Astrocyte (in vitro differentiated cells and primary cell): Measurements from ENCODE around the gene KCNMA1. TPM values are rescaled to one million over a fixed set of nuclear protein-coding genes. Genes with fewer than 3 reads are reported as not detected.

Experiments
- DNase-seq: peaks from one replicate; pipeline ENCODE4 v3.0.0-alpha.2; 2010; ENCODE audit warnings: low read depth
- FAIRE-seq: peaks from 2 replicates; lab custom pipeline; 2011; peaks lifted over from hg19 to GRCh38; lab: Jason Lieb, UNC
- H2AFZ ChIP-seq: 2 replicates; pipeline ENCODE4 v1.6.0; 2012; ENCODE audit warnings: low read depth, low read length, inconsistent platforms
- H3K27ac ChIP-seq: 2 replicates; pipeline ENCODE4 v1.5.1; 2011; ENCODE audit warnings: low read depth, low read length, inconsistent platforms
- H3K27me3 ChIP-seq: 2 replicates; pipeline ENCODE4 v1.6.0; 2011; ENCODE audit warnings: low read length, inconsistent platforms; ENCODE audit not compliant: insufficient read depth
- H3K36me3 ChIP-seq: 2 replicates; pipeline ENCODE4 v1.5.1; 2011; ENCODE audit warnings: low read length, inconsistent platforms; ENCODE audit not compliant: insufficient read depth
- H3K4me1 ChIP-seq: 2 replicates; pipeline ENCODE4 v1.5.1; 2011; ENCODE audit warnings: low read length, inconsistent platforms; ENCODE audit not compliant: insufficient read depth
- H3K4me2 ChIP-seq: 2 replicates; pipeline ENCODE4 v1.6.0; 2012; ENCODE audit warnings: low read length, inconsistent platforms
- H3K4me3 ChIP-seq: 2 replicates; pipeline ENCODE4 v1.5.1; 2011; ENCODE audit warnings: low read depth, mild to moderate bottlenecking, low read length, inconsistent platforms; ENCODE audit not compliant: insufficient read depth
- H3K79me2 ChIP-seq: 2 replicates; pipeline ENCODE4 v1.6.0; 2012; ENCODE audit warnings: mild to moderate bottlenecking, low read length, inconsistent platforms; ENCODE audit not compliant: insufficient read depth
- H3K9ac ChIP-seq: 2 replicates; pipeline ENCODE4 v1.6.0; 2012; ENCODE audit warnings: mild to moderate bottlenecking, low read length, inconsistent platforms
- H3K9me3 ChIP-seq: 2 replicates; pipeline ENCODE4 v1.5.1; 2012; ENCODE audit warnings: low read depth, mild to moderate bottlenecking, low read length, inconsistent platforms; ENCODE audit not compliant: insufficient read depth
- H4K20me1 ChIP-seq: 2 replicates; pipeline ENCODE4 v1.6.0; 2012; ENCODE audit warnings: low read length, inconsistent platforms; ENCODE audit not compliant: insufficient read depth
- H3K27ac Mint-ChIP-seq: one replicate; pipeline ENCODE4 v1.8.0; 2021; ENCODE audit warnings: mild to moderate bottlenecking, mixed read lengths; ENCODE audit not compliant: unreplicated experiment
- H3K27me3 Mint-ChIP-seq: one replicate; pipeline ENCODE4 v1.8.0; 2021; ENCODE audit warnings: low read depth, mixed read lengths; ENCODE audit not compliant: unreplicated experiment
- H3K36me3 Mint-ChIP-seq: one replicate; pipeline ENCODE4 v1.8.0; 2021; ENCODE audit warnings: low read depth, mixed read lengths; ENCODE audit not compliant: unreplicated experiment
- H3K4me1 Mint-ChIP-seq: one replicate; pipeline ENCODE4 v1.8.0; 2021; ENCODE audit warnings: low read depth, mixed read lengths; ENCODE audit not compliant: unreplicated experiment
- H3K4me3 Mint-ChIP-seq: one replicate; pipeline ENCODE4 v1.8.0; 2021; ENCODE audit warnings: mild to moderate bottlenecking, moderate library complexity, mixed read lengths; ENCODE audit not compliant: unreplicated experiment
- H3K9me3 Mint-ChIP-seq: one replicate; pipeline ENCODE4 v1.8.0; 2021; ENCODE audit warnings: mild to moderate bottlenecking, mixed read lengths; ENCODE audit not compliant: unreplicated experiment
- CTCF ChIP-seq: IDR thresholded peaks from 2 replicates; pipeline ENCODE4 v1.5.1; 2011; ENCODE audit warnings: low read depth, mild to moderate bottlenecking, inconsistent platforms, low read length, moderate library complexity; ENCODE audit not compliant: insufficient read depth
- EZH2 ChIP-seq: IDR thresholded peaks from 2 replicates; pipeline ENCODE4 v1.6.1; 2012; ENCODE audit warnings: mild to moderate bottlenecking, low read length, inconsistent platforms; ENCODE audit not compliant: insufficient read depth
- total RNA-seq: library from RNA; stranded (reverse); gene quantifications from 2 replicates; pipeline ENCODE4 v1.2.1, GENCODE V29; 2021

KCNMA1 gene
- total RNA-seq, 1 donor from 2014 or later, result 45.8 TPM

GRCh38 chr10:77328272-77328816, 309.3 kb downstream of the KCNMA1 start:
- H4K20me1 ChIP-seq, result peaks cover 11% of the 10 kb centered on the region
- H2AFZ ChIP-seq, result no peak overlapping the region
- Mint-ChIP-seq H3K4me1 (peaks cover 5% of the 10 kb centered on the region), H3K36me3 (peaks cover 3% of the 10 kb centered on the region), H3K27ac (no peak overlapping the region), H3K27me3 (no peaks in the 10 kb centered on the region), H3K9me3 (no peaks in the 10 kb centered on the region), H3K4me3 (no peak overlapping the region)
- no peak for TF ChIP-seq EZH2
- H3K27me3 ChIP-seq, result no peaks in the 10 kb centered on the region
- FAIRE-seq (no peak), DNase-seq (no peak)
- no peak overlapping the region for H3K4me2 ChIP-seq
- no peak overlapping the region for H3K9ac ChIP-seq
- H3K27ac ChIP-seq, result no peak overlapping the region
- no peaks in the 10 kb centered on the region for H3K79me2 ChIP-seq
- H3K36me3 ChIP-seq, result no peaks in the 10 kb centered on the region
- H3K4me1 ChIP-seq, result no peaks in the 10 kb centered on the region
- H3K9me3 ChIP-seq, result no peaks in the 10 kb centered on the region
- no peak overlapping the region for H3K4me3 ChIP-seq

GRCh38 chr10:77325233-77325537, 312.4 kb downstream of the KCNMA1 start:
- no peak overlapping the region for H2AFZ ChIP-seq
- no peak for TF ChIP-seq EZH2
- no peak for TF ChIP-seq CTCF
- Mint-ChIP-seq H3K9me3 (peaks cover 4% of the 10 kb centered on the region), H3K36me3 (peaks cover 3% of the 10 kb centered on the region), H3K4me1 (peaks cover 13% of the 10 kb centered on the region), H3K4me3 (no peak overlapping the region), H3K27ac (no peak overlapping the region), H3K27me3 (no peaks in the 10 kb centered on the region)
- no peak overlapping the region for H3K4me2 ChIP-seq
- no peaks in the 10 kb centered on the region for H3K36me3 ChIP-seq
- DNase-seq (no peak), FAIRE-seq (no peak)
- no peak overlapping the region for H3K4me3 ChIP-seq
- H3K9ac ChIP-seq, result no peak overlapping the region
- no peaks in the 10 kb centered on the region for H3K27me3 ChIP-seq
- no peaks in the 10 kb centered on the region for H3K9me3 ChIP-seq
- no peaks in the 10 kb centered on the region for H3K79me2 ChIP-seq
- no peak overlapping the region for H3K27ac ChIP-seq
- peaks cover 18% of the 10 kb centered on the region for H3K4me1 ChIP-seq
- peaks cover 2% of the 10 kb centered on the region for H4K20me1 ChIP-seq

GRCh38 chr10:77321838-77322237, 315.8 kb downstream of the KCNMA1 start:
- H3K27ac Mint-ChIP-seq, result no peak overlapping the region
- H3K79me2 ChIP-seq, result no peaks in the 10 kb centered on the region
- H3K36me3 Mint-ChIP-seq, result peaks cover 6% of the 10 kb centered on the region
- no peak overlapping the region for H3K4me3 ChIP-seq
- H3K27me3 Mint-ChIP-seq, result no peaks in the 10 kb centered on the region
- no peak overlapping the region for H2AFZ ChIP-seq
- no peak overlapping the region for H3K4me3 Mint-ChIP-seq
- H3K4me2 ChIP-seq, result peak overlapping the region; percentile 31
- peaks cover 23% of the 10 kb centered on the region for H3K4me1 ChIP-seq
- TF ChIP-seq EZH2 (no peak), CTCF (no peak)
- no peaks in the 10 kb centered on the region for H3K27me3 ChIP-seq
- H3K9ac ChIP-seq, result no peak overlapping the region
- H3K36me3 ChIP-seq, result no peaks in the 10 kb centered on the region
- DNase-seq (peak; percentile 43), FAIRE-seq (peak; percentile 67)
- H3K9me3 Mint-ChIP-seq, result peaks cover 6% of the 10 kb centered on the region
- no peaks in the 10 kb centered on the region for H3K9me3 ChIP-seq
- peak overlapping the region; percentile 63 for H3K27ac ChIP-seq
- H3K4me1 Mint-ChIP-seq, result peaks cover 20% of the 10 kb centered on the region
- H4K20me1 ChIP-seq, result no peaks in the 10 kb centered on the region
